ENCODE measurements around the gene WDR31. TPM values are rescaled to one million over a fixed set of nuclear protein-coding genes. Genes with fewer than 3 reads are reported as not detected.

WDR31 gene
- total RNA-seq, 1 donor from 2014 or later, result 1.6 TPM

DNA sequence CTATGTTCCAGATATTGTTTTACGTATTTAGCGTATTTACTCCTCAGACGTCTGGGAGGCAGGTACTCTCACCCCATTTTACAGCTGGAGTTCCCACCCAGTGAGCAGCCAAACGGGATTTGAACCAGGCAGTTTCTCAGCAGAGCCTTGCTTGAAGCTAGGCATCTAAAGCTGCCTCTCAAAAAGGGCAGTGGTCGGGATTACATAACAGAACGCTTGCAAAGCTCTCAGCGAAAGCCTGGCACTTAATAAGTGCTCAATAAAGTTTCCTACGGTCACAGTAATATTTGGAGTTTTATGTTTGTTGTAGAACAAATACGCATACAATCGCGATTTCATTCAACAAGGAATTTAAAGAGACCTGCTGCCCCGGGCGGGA, 9.0 kb upstream of the WDR31 start:
- TF ChIP-seq, protein P1, sequence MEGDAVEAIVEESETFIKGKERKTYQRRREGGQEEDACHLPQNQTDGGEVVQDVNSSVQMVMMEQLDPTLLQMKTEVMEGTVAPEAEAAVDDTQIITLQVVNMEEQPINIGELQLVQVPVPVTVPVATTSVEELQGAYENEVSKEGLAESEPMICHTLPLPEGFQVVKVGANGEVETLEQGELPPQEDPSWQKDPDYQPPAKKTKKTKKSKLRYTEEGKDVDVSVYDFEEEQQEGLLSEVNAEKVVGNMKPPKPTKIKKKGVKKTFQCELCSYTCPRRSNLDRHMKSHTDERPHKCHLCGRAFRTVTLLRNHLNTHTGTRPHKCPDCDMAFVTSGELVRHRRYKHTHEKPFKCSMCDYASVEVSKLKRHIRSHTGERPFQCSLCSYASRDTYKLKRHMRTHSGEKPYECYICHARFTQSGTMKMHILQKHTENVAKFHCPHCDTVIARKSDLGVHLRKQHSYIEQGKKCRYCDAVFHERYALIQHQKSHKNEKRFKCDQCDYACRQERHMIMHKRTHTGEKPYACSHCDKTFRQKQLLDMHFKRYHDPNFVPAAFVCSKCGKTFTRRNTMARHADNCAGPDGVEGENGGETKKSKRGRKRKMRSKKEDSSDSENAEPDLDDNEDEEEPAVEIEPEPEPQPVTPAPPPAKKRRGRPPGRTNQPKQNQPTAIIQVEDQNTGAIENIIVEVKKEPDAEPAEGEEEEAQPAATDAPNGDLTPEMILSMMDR (IDR thresholded peaks at IDR 0.05; ENCODE audit: insufficient read depth, low read length, severe bottlenecking), result no peak
- FAIRE-seq (no peak), DNase-seq (ENCODE audit: low read depth) (no peak)
- Histone ChIP-seq H3K4me3 (ENCODE audit: low read depth, low read length) (no peak overlapping the region), H3K27me3 (ENCODE audit: control insufficient read depth, insufficient read depth, low read length) (peaks cover 14% of the 10 kb centered on the region), H3K36me3 (ENCODE audit: control insufficient read depth, insufficient read depth, low read length) (no peaks in the 10 kb centered on the region)

DNA sequence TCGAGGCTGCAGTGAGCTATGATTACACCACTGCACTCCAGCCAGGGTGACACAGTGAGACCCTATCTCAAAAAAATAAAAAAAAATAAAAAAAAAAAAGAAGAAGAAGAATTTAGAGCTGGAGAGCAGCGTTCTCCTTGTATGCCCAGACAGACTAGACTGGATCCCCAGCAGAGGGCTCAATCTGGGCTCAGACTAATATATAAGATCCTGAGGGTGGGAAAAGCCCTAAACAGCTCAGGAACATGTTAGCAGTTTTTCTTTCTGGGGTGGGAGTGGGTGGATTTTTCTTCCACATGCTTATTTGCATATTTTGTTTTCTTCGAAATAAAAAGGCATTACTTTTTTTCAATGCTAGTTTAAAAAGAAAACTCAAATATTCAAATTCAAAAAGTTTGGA, 8.4 kb upstream of the WDR31 start:
- Histone ChIP-seq H3K27me3 (ENCODE audit: control insufficient read depth, insufficient read depth, low read length) (peaks cover 14% of the 10 kb centered on the region), H3K4me3 (ENCODE audit: low read depth, low read length) (no peak overlapping the region), H3K36me3 (ENCODE audit: control insufficient read depth, insufficient read depth, low read length) (no peaks in the 10 kb centered on the region)
- FAIRE-seq (no peak), DNase-seq (ENCODE audit: low read depth) (no peak)
- TF ChIP-seq, protein P1 (IDR thresholded peaks at IDR 0.05; ENCODE audit: insufficient read depth, low read length, severe bottlenecking), result no peak

DNA sequence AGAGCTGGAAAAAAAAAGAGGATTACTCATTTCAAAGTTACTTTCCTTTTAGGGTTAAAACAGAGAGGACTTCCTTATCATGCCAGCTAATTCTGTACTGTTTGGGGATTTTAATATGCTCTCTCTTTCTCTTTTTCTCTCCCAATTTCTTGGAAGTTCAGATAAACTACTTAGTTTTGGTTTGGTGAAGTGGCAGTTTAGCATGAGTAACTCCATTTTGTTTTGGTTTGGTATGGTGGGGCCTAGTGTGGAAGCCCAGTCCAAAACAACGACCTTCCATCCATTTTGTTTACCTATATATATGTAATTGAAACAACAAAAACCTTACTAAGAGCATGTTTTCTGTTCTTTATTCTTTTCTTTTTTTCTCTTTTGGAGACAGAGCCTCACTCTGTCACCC, 5.6 kb upstream of the WDR31 start:
- H3K4me3 ChIP-seq (ENCODE audit: low read depth, low read length), result no peak overlapping the region
- no peaks in the 10 kb centered on the region for H3K36me3 ChIP-seq (ENCODE audit: control insufficient read depth, insufficient read depth, low read length)
- peaks cover 12% of the 10 kb centered on the region for H3K27me3 ChIP-seq (ENCODE audit: control insufficient read depth, insufficient read depth, low read length)
- TF ChIP-seq, protein P1 (IDR thresholded peaks at IDR 0.05; ENCODE audit: insufficient read depth, low read length, severe bottlenecking), result no peak
- no peak for FAIRE-seq
- DNase-seq (ENCODE audit: low read depth), result no peak

DNA sequence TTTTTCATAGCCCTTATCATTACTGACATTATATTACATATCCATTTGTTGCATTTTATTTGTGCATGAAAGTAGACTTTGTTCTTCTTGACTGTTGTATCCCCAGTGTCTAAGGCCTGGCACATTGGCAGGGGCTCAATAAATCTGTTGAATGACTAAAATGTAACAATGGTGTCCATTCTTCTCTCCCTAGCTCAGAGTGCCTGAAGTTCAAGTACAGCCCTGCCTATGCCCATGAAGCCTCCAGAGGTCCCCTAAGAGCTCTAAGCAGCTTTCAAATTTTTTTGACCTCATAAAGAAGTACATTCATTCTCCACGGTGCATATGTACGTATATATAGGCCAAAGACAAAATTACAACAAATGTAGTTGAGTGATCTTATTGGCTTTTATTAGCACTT, 5.1 kb upstream of the WDR31 start:
- TF ChIP-seq, protein P1 (IDR thresholded peaks at IDR 0.05; ENCODE audit: insufficient read depth, low read length, severe bottlenecking), result no peak
- DNase-seq (ENCODE audit: low read depth) (no peak), FAIRE-seq (no peak)
- Histone ChIP-seq H3K36me3 (ENCODE audit: control insufficient read depth, insufficient read depth, low read length) (no peaks in the 10 kb centered on the region), H3K27me3 (ENCODE audit: control insufficient read depth, insufficient read depth, low read length) (peaks cover 7% of the 10 kb centered on the region), H3K4me3 (ENCODE audit: low read depth, low read length) (no peak overlapping the region)

DNA sequence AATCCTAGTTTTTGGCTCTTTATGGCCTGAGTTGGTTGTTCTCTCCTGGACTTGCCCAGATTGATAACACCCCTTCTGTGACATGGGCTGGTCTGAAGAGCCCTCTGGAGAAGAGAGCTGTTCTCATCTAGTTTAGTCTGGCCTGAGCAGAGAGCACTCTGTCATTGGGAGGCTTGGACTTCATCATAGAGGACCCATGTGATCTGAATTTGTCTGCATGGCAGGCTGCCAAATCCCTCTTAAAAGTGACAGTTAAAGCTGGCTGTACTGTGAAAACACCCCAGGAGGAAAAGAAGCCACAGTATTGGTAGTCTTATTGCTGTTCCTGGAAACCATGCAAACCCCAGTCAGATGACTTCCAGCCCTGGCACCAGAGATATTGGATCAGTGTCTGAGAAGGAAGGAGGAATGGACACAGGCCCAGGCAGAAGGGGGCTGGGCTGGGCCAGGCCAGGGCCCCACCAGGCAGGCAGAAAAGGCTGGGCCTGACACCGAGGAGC, 3.7 kb upstream of the WDR31 start:
- FAIRE-seq (no peak), DNase-seq (ENCODE audit: low read depth) (no peak)
- no peaks in the 10 kb centered on the region for H3K27me3 ChIP-seq (ENCODE audit: control insufficient read depth, insufficient read depth, low read length)
- no peak overlapping the region for H3K4me3 ChIP-seq (ENCODE audit: low read depth, low read length)
- TF ChIP-seq, protein P1 (IDR thresholded peaks at IDR 0.05; ENCODE audit: insufficient read depth, low read length, severe bottlenecking), result no peak
- H3K36me3 ChIP-seq (ENCODE audit: control insufficient read depth, insufficient read depth, low read length), result no peaks in the 10 kb centered on the region

DNA sequence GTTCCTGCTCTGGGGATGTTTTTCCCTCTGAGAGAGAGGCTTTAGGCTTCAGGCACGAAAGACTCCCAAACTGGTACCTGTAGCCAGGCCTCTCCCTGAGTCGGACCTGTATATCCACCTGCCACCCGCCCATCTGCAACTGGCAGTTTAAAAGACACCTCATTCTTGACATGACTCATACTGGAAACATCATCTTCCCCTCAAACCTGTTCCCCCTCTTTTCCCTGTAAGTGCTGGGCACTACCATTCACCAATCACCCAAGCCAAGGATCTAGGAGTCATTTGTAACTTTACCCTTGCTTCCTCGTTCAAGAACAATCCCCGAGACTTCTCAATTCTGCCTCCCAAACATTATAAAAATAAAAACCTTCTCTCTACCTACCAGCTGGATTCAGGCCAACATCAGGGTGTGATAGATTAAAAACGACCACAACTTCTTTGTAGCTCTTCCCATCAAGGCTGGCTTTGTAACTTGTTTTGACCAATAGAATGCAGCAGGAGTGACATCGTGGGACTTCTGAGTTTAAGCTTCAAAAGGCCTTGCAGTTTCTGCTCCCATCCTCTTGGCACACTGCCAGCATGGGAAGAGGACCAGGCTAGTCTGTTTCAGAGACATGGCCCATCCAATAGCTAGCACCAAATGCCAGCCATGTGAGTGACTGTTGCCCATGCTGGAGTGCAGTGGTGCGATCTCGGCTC, 1.8 kb upstream of the WDR31 start:
- H3K27me3 ChIP-seq (ENCODE audit: control insufficient read depth, insufficient read depth, low read length), result no peaks in the 10 kb centered on the region
- TF ChIP-seq, protein P1 (IDR thresholded peaks at IDR 0.05; ENCODE audit: insufficient read depth, low read length, severe bottlenecking), result no peak
- no peak overlapping the region for H3K4me3 ChIP-seq (ENCODE audit: low read depth, low read length)
- no peaks in the 10 kb centered on the region for H3K36me3 ChIP-seq (ENCODE audit: control insufficient read depth, insufficient read depth, low read length)
- DNase-seq (ENCODE audit: low read depth) (peak; percentile 97), FAIRE-seq (peak; percentile 89)
